ENCODE results near the gene A3GALT2. TPM values are rescaled to one million over a fixed set of nuclear protein-coding genes. Genes with fewer than 3 reads are reported as not detected.

The A3GALT2 gene
- polyA plus RNA-seq, 5 donors = 0.15 TPM; not detected in 4

- no peak for DNase-seq
These were observed 29.8 kb upstream of the A3GALT2 start for GRCh38 chr1:33350611-33351280.

GRCh38 chr1:33349778-33350610, 29.1 kb upstream of the A3GALT2 start:
- DNase-seq = peak; percentile 81 to 85

GRCh38 chr1:33349081-33349759, 28.3 kb upstream of the A3GALT2 start:
- no peak for DNase-seq

- DNase-seq = no peak
These were observed 27.8 kb upstream of the A3GALT2 start for GRCh38 chr1:33348676-33349080.

- no peak for DNase-seq
These were observed 27.3 kb upstream of the A3GALT2 start for GRCh38 chr1:33348194-33348593.

- DNase-seq = no peak
These were observed 26.7 kb upstream of the A3GALT2 start for GRCh38 chr1:33347650-33347992.

- no peak for DNase-seq
These were observed 26.2 kb upstream of the A3GALT2 start for GRCh38 chr1:33346927-33347649.

GRCh38 chr1:33346533-33346926, 25.6 kb upstream of the A3GALT2 start:
- no peak for DNase-seq

- DNase-seq = no peak
These were observed 24.1 kb upstream of the A3GALT2 start for GRCh38 chr1:33344896-33345560.

- no peak for DNase-seq
These were observed 22.6 kb upstream of the A3GALT2 start for GRCh38 chr1:33343539-33343938.

GRCh38 chr1:33342041-33342723, 21.3 kb upstream of the A3GALT2 start:
- peak; percentile 77 to 80 for DNase-seq

- DNase-seq = no peak
These were observed 20.3 kb upstream of the A3GALT2 start for GRCh38 chr1:33341190-33341589.

- no peak for DNase-seq
These were observed 18.5 kb upstream of the A3GALT2 start for GRCh38 chr1:33339413-33339812.

GRCh38 chr1:33338440-33339211, 17.7 kb upstream of the A3GALT2 start:
- peak in 1 of 2 donors; percentile 46 for DNase-seq

GRCh38 chr1:33338048-33338439, 17.1 kb upstream of the A3GALT2 start:
- DNase-seq = no peak

- DNase-seq = no peak
These were observed 16.5 kb upstream of the A3GALT2 start for GRCh38 chr1:33337441-33337840.

- no peak for DNase-seq
These were observed 15.7 kb upstream of the A3GALT2 start for GRCh38 chr1:33336580-33336979.

GRCh38 chr1:33335020-33335419, 14.1 kb upstream of the A3GALT2 start:
- DNase-seq = no peak

- DNase-seq = no peak
These were observed 13.2 kb upstream of the A3GALT2 start for GRCh38 chr1:33334081-33334552.

- no peak for DNase-seq
These were observed 12.0 kb upstream of the A3GALT2 start for GRCh38 chr1:33332881-33333280.

Data from right lung (tissue), 5 donors.